Liver (tissue), 9 donors: ENCODE results near the gene PDE4D. TPM values are rescaled to one million over a fixed set of nuclear protein-coding genes. Genes with fewer than 3 reads are reported as not detected.

Experiments used
- DNase-seq: peaks from one replicate; pipeline ENCODE4 v3.0.0-alpha.2; 2017; ENCODE audit warnings: low spot score
- H3K27ac ChIP-seq, 2 donors: one replicate each; pipeline ENCODE4 v1.7.0; 2013; ENCODE audit warnings: inconsistent platforms in 2 of 2, low read length in 2 of 2, control low read depth in 1 of 2, low read depth in 1 of 2, mild to moderate bottlenecking in 1 of 2
- H3K27me3 ChIP-seq, 4 donors: one replicate each; pipeline versions ENCODE4 v1.6.1 to v1.7.0; 2013; ENCODE audit warnings: low read length in 3 of 4, inconsistent platforms in 1 of 4, mild to moderate bottlenecking in 1 of 4, moderate library complexity in 1 of 4; ENCODE audit not compliant: control insufficient read depth in 4 of 4, insufficient read depth in 4 of 4
- H3K36me3 ChIP-seq, 4 donors: one replicate each; pipeline versions ENCODE4 v1.6.1 to v1.7.0; 2013; ENCODE audit warnings: low read length in 3 of 4, mild to moderate bottlenecking in 3 of 4, low read depth in 1 of 4, moderate library complexity in 1 of 4; ENCODE audit not compliant: control insufficient read depth in 4 of 4, insufficient read depth in 3 of 4
- H3K4me1 ChIP-seq, 4 donors: one replicate each; pipeline versions ENCODE4 v1.6.1 to v1.7.0; 2013; ENCODE audit warnings: low read length in 3 of 4, mild to moderate bottlenecking in 3 of 4, moderate library complexity in 1 of 4; ENCODE audit not compliant: control insufficient read depth in 4 of 4, insufficient read depth in 4 of 4
- H3K4me3 ChIP-seq, 3 donors: one replicate each; pipeline versions ENCODE4 v1.6.1 to v1.7.0; 2013; ENCODE audit warnings: low read length in 3 of 3, control low read depth in 1 of 3, low read depth in 1 of 3, mild to moderate bottlenecking in 1 of 3
- H3K9ac ChIP-seq, 2 donors: one replicate each; pipeline ENCODE4 v1.7.0; 2013; ENCODE audit warnings: low read length in 2 of 2, mild to moderate bottlenecking in 2 of 2, moderate library complexity in 2 of 2, control low read depth in 1 of 2, low read depth in 1 of 2
- H3K9me3 ChIP-seq, 4 donors: one replicate each; pipeline versions ENCODE4 v1.6.1 to v1.7.0; 2013; ENCODE audit warnings: low read length in 3 of 4; ENCODE audit not compliant: control insufficient read depth in 4 of 4
- EGR1 ChIP-seq, 2 donors: IDR thresholded peaks; 2 replicates each; pipeline ENCODE4 v1.6.1; 2016 to 2018; ENCODE audit warnings: antibody characterized with exemption in 2 of 2, low read depth in 2 of 2
- FOXA1 ChIP-seq: IDR thresholded peaks from 2 replicates; pipeline ENCODE4 v1.6.1; 2016; ENCODE audit warnings: antibody characterized with exemption
- FOXA2 ChIP-seq: IDR thresholded peaks from 2 replicates; pipeline ENCODE4 v1.6.1; 2016; ENCODE audit warnings: antibody characterized with exemption
- GABPA ChIP-seq, 2 donors: IDR thresholded peaks in 1 of 2; conservative IDR thresholded peaks in 1 of 2; 2 replicates each; pipeline ENCODE4 v1.6.1; 2016; ENCODE audit warnings: antibody characterized with exemption in 2 of 2, mild to moderate bottlenecking in 1 of 2, moderate library complexity in 1 of 2
- HNF4A ChIP-seq, 2 donors: conservative IDR thresholded peaks; 2 replicates each; pipeline ENCODE4 v1.6.1; 2016; ENCODE audit warnings: antibody characterized with exemption in 2 of 2, mild to moderate bottlenecking in 2 of 2
- HNF4G ChIP-seq: IDR thresholded peaks from 2 replicates; pipeline ENCODE4 v1.6.1; 2016; ENCODE audit warnings: antibody characterized with exemption
- JUND ChIP-seq, 2 donors: IDR thresholded peaks; 2 replicates each; pipeline ENCODE4 v1.6.1; 2016; ENCODE audit warnings: antibody characterized with exemption in 2 of 2
- NR2F2 ChIP-seq: IDR thresholded peaks from 2 replicates; pipeline ENCODE4 v1.6.1; 2016; ENCODE audit warnings: antibody characterized with exemption
- RAD21 ChIP-seq, 2 donors: IDR thresholded peaks; 2 replicates each; pipeline ENCODE4 v1.6.1; 2016; ENCODE audit warnings: antibody characterized with exemption in 2 of 2, mild to moderate bottlenecking in 2 of 2
- RXRA ChIP-seq, 2 donors: IDR thresholded peaks; 2 replicates each; pipeline ENCODE4 v1.6.1; 2017 to 2018; ENCODE audit warnings: antibody characterized with exemption in 2 of 2, mild to moderate bottlenecking in 1 of 2
- SP1 ChIP-seq: IDR thresholded peaks from 2 replicates; pipeline ENCODE4 v1.6.1; 2018; ENCODE audit warnings: antibody characterized with exemption, mild to moderate bottlenecking
- TAF1 ChIP-seq: conservative IDR thresholded peaks from 2 replicates; pipeline ENCODE4 v1.6.1; 2016; ENCODE audit warnings: antibody characterized with exemption, mild to moderate bottlenecking
- YY1 ChIP-seq: IDR thresholded peaks from 2 replicates; pipeline ENCODE4 v1.6.1; 2016; ENCODE audit warnings: antibody characterized with exemption, mild to moderate bottlenecking
- WGBS: extraction: QIAGEN DNeasy Blood & Tissue Kit; methylation state at CpG from one replicate; pipeline ENCODE4 v1.1.7; 2013; 5-methylcytosine and 5-hydroxymethylcytosine counted together
- polyA plus RNA-seq, 2 donors: library from polyadenylated mRNA; stranded (reverse) in 1 of 2; unstranded in 1 of 2; fragments of 200-250 nt in 1 of 2; fragments of >200 nt in 1 of 2; fragmentation: Nextera tagmentation in 1 of 2; extraction: Ambion mirVana in 1 of 2; gene quantifications; one replicate each; pipeline versions ENCODE4 v1.2.1 to v1.2.3, GENCODE V29; 2013 to 2015
- total RNA-seq, 2 donors: library from RNA; depleted of rRNA; stranded (reverse); fragments of >200 nt; gene quantifications; one replicate each; pipeline ENCODE4 v1.2.3, GENCODE V29; 2014
- TF ChIP-seq, protein P1 (sequence below): IDR thresholded peaks from 2 replicates; pipeline ENCODE4 v1.6.1; 2016; ENCODE audit warnings: antibody characterized with exemption
- TF ChIP-seq, protein P2 (sequence below): IDR thresholded peaks from 2 replicates; pipeline ENCODE4 v1.6.1; 2016; ENCODE audit warnings: antibody characterized with exemption
- TF ChIP-seq, protein P3 (sequence below): IDR thresholded peaks from 2 replicates; pipeline ENCODE4 v1.6.1; 2016; ENCODE audit warnings: antibody characterized with exemption
- TF ChIP-seq, protein P4 (sequence below): IDR thresholded peaks from 2 replicates; pipeline ENCODE4 v1.6.1; 2016; ENCODE audit warnings: antibody characterized with exemption, mild to moderate bottlenecking
- TF ChIP-seq, protein P5 (sequence below): fragments of 150-350 bp; IDR thresholded peaks from 2 replicates; pipeline ENCODE4 v1.5.1; 2017; ENCODE audit warnings: improper control_type of control experiment, low read depth, low read length; ENCODE audit not compliant: missing input control
- donor health status: healthy.
- donor health status: healthy.
- donor health status: healthy.
- donor health status: healthy.
- donor health status: healthy.

Gene PDE4D
- total and polyA plus RNA-seq, 4 donors: 0.67 to 11.9 (median 6.5) TPM

DNA sequence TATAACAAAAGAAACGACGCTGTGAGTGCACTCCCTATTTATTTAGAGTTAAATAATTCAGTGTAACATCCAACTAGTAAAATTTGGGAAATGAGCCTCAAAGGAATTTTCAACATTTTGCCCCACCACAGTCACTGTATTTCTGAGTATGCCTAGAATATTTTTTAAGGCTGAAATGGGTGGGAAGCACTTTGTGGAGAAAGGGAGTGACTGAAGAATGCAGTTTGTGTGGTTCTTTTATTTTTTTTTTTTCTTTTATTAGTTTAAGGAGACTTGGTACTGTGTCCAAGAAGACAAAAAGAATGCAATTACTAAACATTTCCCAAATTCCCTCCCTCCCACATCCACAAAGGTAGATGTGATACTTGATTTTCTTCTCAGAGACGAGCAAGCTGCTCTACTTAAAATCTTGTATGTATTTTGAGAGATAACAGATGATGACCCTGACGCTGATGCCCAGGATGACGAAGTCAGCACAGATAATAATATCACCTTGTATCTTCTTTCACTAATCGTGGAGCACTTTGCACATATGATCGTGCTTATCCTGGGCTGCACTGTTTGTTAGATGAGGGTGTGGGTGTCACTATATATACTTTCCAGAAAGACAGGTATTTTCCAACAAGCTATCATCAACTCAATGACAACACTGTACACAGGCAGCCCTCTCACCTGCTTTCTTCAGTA is 724.3 kb downstream of the PDE4D start (continued):
- TF ChIP-seq, protein P1, sequence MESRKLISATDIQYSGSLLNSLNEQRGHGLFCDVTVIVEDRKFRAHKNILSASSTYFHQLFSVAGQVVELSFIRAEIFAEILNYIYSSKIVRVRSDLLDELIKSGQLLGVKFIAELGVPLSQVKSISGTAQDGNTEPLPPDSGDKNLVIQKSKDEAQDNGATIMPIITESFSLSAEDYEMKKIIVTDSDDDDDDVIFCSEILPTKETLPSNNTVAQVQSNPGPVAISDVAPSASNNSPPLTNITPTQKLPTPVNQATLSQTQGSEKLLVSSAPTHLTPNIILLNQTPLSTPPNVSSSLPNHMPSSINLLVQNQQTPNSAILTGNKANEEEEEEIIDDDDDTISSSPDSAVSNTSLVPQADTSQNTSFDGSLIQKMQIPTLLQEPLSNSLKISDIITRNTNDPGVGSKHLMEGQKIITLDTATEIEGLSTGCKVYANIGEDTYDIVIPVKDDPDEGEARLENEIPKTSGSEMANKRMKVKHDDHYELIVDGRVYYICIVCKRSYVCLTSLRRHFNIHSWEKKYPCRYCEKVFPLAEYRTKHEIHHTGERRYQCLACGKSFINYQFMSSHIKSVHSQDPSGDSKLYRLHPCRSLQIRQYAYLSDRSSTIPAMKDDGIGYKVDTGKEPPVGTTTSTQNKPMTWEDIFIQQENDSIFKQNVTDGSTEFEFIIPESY: no peak
- TF ChIP-seq SP1: no peak
- no peak for TF ChIP-seq NR2F2
- no peak for TF ChIP-seq HNF4G
- no peak for TF ChIP-seq FOXA2
- no peak for TF ChIP-seq HNF4A (conservative IDR thresholded peaks at IDR 0.05)
- TF ChIP-seq YY1: no peak
- TF ChIP-seq RXRA (IDR thresholded peaks at IDR 0.05): no peak
- no peak for TF ChIP-seq JUND (IDR thresholded peaks at IDR 0.05)
- TF ChIP-seq, protein P2, sequence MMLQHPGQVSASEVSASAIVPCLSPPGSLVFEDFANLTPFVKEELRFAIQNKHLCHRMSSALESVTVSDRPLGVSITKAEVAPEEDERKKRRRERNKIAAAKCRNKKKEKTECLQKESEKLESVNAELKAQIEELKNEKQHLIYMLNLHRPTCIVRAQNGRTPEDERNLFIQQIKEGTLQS: no peak

DNA sequence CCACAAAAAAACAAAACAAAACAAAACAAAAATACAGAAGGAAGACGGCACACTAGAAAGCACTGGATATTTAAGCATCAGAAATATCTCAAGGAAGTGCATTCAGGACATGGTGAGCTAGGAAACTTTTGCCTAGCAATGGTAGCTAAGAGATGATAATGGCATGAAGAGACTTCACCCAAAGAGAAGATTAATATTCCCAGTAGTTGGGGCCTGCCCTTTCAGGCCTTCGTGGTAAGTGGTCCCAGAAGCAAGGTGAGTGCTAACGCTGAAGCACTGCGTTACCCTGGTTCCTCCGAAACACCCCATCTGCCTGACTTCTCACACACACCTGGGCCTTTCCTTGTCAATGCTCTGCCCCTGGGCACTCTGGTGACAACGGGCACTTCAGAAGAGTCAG is 725.5 kb downstream of the PDE4D start:
- no peaks in the 10 kb centered on the region for H3K4me1 ChIP-seq
- no peak overlapping the region for H3K9ac ChIP-seq
- H3K9me3 ChIP-seq: no peaks in the 10 kb centered on the region
- H3K4me3 ChIP-seq: no peak overlapping the region
- no peaks in the 10 kb centered on the region for H3K36me3 ChIP-seq
- no peak overlapping the region for H3K27ac ChIP-seq
- H3K27me3 ChIP-seq: no peaks in the 10 kb centered on the region
- WGBS: 91% methylated on average over 6 of the region's 6 CpGs
- no peak for DNase-seq
- TF ChIP-seq HNF4A (conservative IDR thresholded peaks at IDR 0.05): no peak
- TF ChIP-seq SP1: no peak
- TF ChIP-seq, protein P3, sequence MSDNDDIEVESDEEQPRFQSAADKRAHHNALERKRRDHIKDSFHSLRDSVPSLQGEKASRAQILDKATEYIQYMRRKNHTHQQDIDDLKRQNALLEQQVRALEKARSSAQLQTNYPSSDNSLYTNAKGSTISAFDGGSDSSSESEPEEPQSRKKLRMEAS: no peak
- TF ChIP-seq JUND (IDR thresholded peaks at IDR 0.05): no peak
- TF ChIP-seq, protein P1: no peak
- TF ChIP-seq, protein P4, sequence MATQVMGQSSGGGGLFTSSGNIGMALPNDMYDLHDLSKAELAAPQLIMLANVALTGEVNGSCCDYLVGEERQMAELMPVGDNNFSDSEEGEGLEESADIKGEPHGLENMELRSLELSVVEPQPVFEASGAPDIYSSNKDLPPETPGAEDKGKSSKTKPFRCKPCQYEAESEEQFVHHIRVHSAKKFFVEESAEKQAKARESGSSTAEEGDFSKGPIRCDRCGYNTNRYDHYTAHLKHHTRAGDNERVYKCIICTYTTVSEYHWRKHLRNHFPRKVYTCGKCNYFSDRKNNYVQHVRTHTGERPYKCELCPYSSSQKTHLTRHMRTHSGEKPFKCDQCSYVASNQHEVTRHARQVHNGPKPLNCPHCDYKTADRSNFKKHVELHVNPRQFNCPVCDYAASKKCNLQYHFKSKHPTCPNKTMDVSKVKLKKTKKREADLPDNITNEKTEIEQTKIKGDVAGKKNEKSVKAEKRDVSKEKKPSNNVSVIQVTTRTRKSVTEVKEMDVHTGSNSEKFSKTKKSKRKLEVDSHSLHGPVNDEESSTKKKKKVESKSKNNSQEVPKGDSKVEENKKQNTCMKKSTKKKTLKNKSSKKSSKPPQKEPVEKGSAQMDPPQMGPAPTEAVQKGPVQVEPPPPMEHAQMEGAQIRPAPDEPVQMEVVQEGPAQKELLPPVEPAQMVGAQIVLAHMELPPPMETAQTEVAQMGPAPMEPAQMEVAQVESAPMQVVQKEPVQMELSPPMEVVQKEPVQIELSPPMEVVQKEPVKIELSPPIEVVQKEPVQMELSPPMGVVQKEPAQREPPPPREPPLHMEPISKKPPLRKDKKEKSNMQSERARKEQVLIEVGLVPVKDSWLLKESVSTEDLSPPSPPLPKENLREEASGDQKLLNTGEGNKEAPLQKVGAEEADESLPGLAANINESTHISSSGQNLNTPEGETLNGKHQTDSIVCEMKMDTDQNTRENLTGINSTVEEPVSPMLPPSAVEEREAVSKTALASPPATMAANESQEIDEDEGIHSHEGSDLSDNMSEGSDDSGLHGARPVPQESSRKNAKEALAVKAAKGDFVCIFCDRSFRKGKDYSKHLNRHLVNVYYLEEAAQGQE: no peak
- TF ChIP-seq, protein P2: no peak
- no peak for TF ChIP-seq NR2F2
- no peak for TF ChIP-seq EGR1 (IDR thresholded peaks at IDR 0.05; ENCODE audit: low read depth in 2 of 2)
- TF ChIP-seq GABPA (IDR thresholded peaks at IDR 0.05 in 1 of 2, conservative IDR thresholded peaks at IDR 0.05 in 1 of 2): no peak
- no peak for TF ChIP-seq RXRA (IDR thresholded peaks at IDR 0.05)
- TF ChIP-seq YY1: no peak
- no peak for TF ChIP-seq HNF4G
- TF ChIP-seq, protein P5, sequence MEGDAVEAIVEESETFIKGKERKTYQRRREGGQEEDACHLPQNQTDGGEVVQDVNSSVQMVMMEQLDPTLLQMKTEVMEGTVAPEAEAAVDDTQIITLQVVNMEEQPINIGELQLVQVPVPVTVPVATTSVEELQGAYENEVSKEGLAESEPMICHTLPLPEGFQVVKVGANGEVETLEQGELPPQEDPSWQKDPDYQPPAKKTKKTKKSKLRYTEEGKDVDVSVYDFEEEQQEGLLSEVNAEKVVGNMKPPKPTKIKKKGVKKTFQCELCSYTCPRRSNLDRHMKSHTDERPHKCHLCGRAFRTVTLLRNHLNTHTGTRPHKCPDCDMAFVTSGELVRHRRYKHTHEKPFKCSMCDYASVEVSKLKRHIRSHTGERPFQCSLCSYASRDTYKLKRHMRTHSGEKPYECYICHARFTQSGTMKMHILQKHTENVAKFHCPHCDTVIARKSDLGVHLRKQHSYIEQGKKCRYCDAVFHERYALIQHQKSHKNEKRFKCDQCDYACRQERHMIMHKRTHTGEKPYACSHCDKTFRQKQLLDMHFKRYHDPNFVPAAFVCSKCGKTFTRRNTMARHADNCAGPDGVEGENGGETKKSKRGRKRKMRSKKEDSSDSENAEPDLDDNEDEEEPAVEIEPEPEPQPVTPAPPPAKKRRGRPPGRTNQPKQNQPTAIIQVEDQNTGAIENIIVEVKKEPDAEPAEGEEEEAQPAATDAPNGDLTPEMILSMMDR: no peak
- TF ChIP-seq FOXA1: no peak
- TF ChIP-seq FOXA2: no peak
- no peak for TF ChIP-seq RAD21 (IDR thresholded peaks at IDR 0.05)
- TF ChIP-seq TAF1: no peak
